NT2/D1 (cell line): Measurements from ENCODE around the gene MRPS10.

Experiments used
- SUZ12 ChIP-seq: IDR thresholded peaks from 2 replicates; pipeline ENCODE4 v1.6.1; 2011; ENCODE audit not compliant: insufficient read length, insufficient read depth; ENCODE audit errors: extremely low read depth
- YY1 ChIP-seq: IDR thresholded peaks from 2 replicates; pipeline ENCODE4 v1.6.1; 2011; ENCODE audit not compliant: insufficient read length, insufficient read depth

DNA sequence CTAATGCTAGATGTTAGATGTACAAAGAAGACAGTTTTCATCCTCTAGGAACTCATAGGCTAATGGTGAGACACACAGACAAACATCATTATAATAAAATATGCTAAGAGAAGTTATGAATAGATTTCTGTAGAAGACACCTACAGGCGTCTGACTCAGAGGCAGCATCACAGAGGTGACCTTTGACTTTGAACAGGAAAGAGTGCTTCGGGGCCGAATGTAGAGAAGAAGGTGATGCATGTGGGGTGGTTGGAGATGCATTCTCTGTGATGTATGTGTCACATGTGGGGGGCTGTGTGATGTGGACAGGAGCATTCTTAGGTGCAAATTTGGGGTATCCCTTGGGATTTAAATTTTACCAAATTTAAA lies 37.7 kb downstream of the MRPS10 start:
- TF ChIP-seq YY1 (no peak), SUZ12 (no peak)
